Activated naive CD4-positive, alpha-beta T cell treated with anti-CD3 and anti-CD28 coated beads for 36 hours (primary cell): ENCODE data around the gene SPX. TPM values are rescaled to one million over a fixed set of nuclear protein-coding genes. Genes with fewer than 3 reads are reported as not detected.

Source experiments
- CTCF ChIA-PET: fragments of 350-600 bp; sonication (Branson Sonifier 250); formaldehyde crosslinking; loops from one replicate; lab custom pipeline; 2021; ENCODE audit warnings: antibody characterized with exemption; lab: Charles Lee
- DNase-seq: peaks from one replicate; pipeline ENCODE4 v3.0.0-alpha.2; 2020
- H3K27ac Mint-ChIP-seq: one replicate; pipeline ENCODE4 v1.8.0; 2021; ENCODE audit warnings: mild to moderate bottlenecking, mixed read lengths
- H3K27me3 Mint-ChIP-seq: one replicate; pipeline ENCODE4 v1.8.0; 2021; ENCODE audit warnings: low read depth, mixed read lengths
- H3K36me3 Mint-ChIP-seq: one replicate; pipeline ENCODE4 v1.8.0; 2021; ENCODE audit warnings: low read depth, mixed read lengths
- H3K4me1 Mint-ChIP-seq: one replicate; pipeline ENCODE4 v1.8.0; 2021; ENCODE audit warnings: low read depth, mixed read lengths
- H3K4me3 Mint-ChIP-seq: one replicate; pipeline ENCODE4 v1.8.0; 2021; ENCODE audit warnings: mild to moderate bottlenecking, moderate library complexity, mixed read lengths
- H3K9me3 Mint-ChIP-seq: one replicate; pipeline ENCODE4 v1.8.0; 2021; ENCODE audit warnings: mixed read lengths
- intact Hi-C: fragments of 100-400 bp; cut with micrococcal nuclease; formaldehyde crosslinking; loops from one replicate; pipeline ENCODE4 v1.15.1; 2023
- total RNA-seq, 2 experiments: library from RNA; stranded (reverse); gene quantifications; one replicate each; pipeline ENCODE4 v1.2.3, GENCODE V29; 2021

SPX gene
- total RNA-seq, 2 experiments from 2014 or later = 0.50 to 0.57 TPM

DNA sequence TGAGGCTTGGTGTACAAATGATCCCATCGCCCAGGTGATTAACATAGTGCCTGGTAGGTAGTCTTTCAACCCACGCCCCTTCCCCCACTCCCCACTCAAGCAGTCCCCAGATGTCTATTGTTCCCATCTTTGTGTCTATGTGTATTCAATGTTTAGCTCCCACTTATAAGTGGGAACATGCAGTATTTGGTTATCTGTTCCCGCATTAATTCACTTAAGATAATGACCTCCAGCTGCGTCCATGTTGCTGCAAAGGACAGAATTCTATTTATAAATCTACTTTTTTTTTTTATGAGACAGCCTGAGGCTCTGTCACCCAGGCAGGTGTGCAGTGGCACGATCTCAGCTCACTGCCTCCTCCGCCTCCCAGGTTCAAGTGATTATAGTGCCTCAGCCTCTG, 15.7 kb downstream of the SPX start:
- Mint-ChIP-seq H3K4me1 (peaks cover 12% of the 10 kb centered on the region), H3K27me3 (no peaks in the 10 kb centered on the region), H3K36me3 (no peaks in the 10 kb centered on the region), H3K4me3 (no peak overlapping the region), H3K9me3 (no peaks in the 10 kb centered on the region), H3K27ac (no peak overlapping the region)
- DNase-seq = no peak
- CTCF ChIA-PET = no interaction called here
- intact Hi-C loops = loop anchor here (2.0 kb wide), 1 partner anchor 19 kb away; no protein-coding TSS in a partner anchor

DNA sequence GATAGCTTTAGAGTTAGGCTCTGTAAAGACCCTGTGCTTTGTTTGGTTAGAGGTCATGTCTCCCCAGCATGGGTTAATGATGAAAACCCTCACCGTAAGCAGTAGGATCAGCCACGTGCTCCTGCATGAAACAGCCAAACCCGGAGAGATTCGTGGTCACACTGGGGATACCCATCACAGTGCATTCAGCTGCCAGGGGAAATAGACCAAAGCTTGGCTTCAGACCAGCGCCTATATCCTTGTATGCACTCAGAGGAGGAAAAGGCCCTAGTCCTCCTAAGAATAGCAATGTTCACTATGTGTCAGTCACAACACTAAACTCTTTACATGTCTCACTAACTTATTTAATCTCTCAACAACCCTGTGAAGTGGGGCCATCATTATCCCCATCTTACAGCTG, 16.3 kb downstream of the SPX start:
- DNase-seq = peak; percentile 23
- no peaks in the 10 kb centered on the region for H3K9me3 Mint-ChIP-seq
- H3K27ac Mint-ChIP-seq = no peak overlapping the region
- no peaks in the 10 kb centered on the region for H3K27me3 Mint-ChIP-seq
- peaks cover 14% of the 10 kb centered on the region for H3K4me1 Mint-ChIP-seq
- intact Hi-C loops = no loop called here
- CTCF ChIA-PET = interaction anchor here (0.6 to 0.7 kb wide), 2 partner anchors 155 to 601 kb away, joined by 3 read pairs; no protein-coding TSS in a partner anchor
- H3K36me3 Mint-ChIP-seq = no peaks in the 10 kb centered on the region
- H3K4me3 Mint-ChIP-seq = no peak overlapping the region

DNA sequence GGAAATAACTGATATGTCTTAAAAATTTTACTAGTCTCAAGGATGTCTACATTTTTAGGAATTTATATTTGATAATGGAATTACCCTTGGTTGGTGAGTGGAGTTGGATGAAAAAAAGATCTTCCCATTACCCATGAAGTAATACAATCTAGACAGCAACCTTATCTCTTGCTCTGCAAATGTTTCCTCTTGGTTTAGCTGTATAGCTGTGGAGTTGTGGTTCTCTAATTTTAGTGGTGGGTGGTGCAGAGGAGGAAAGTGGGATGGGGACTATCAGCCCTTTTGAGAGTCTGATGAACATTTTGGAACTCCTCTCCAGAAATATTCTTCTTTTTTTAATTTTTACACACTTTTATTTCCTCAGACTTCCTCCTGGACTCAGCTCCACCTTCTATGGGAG, 17.1 kb downstream of the SPX start:
- H3K4me3 Mint-ChIP-seq = no peak overlapping the region
- no peaks in the 10 kb centered on the region for H3K9me3 Mint-ChIP-seq
- no peaks in the 10 kb centered on the region for H3K36me3 Mint-ChIP-seq
- DNase-seq = no peak
- intact Hi-C loops = no loop called here
- H3K27me3 Mint-ChIP-seq = no peaks in the 10 kb centered on the region
- no peak overlapping the region for H3K27ac Mint-ChIP-seq
- CTCF ChIA-PET = no interaction called here
- peaks cover 17% of the 10 kb centered on the region for H3K4me1 Mint-ChIP-seq

DNA sequence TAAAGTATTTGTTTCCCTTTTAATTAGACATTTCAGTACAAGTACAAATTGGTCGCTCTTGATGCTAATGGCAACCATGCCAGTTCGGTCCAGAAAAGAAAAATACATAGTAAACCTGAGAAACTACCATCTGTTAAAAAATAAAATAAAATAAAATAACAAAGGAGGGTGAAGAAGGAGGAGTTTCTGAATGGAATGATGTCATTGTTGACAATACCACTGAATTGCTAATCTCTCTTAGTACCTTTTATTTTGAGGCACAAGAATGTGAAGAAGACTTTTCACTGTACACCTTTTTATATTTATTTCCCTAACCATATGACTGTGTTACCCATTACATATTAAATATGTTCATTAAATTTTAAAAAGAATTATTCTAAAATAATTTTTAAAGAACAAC, 19.5 kb downstream of the SPX start:
- Mint-ChIP-seq H3K27me3 (no peaks in the 10 kb centered on the region), H3K27ac (no peak overlapping the region), H3K4me3 (no peak overlapping the region), H3K36me3 (no peaks in the 10 kb centered on the region), H3K9me3 (no peaks in the 10 kb centered on the region), H3K4me1 (peaks cover 6% of the 10 kb centered on the region)
- no peak for DNase-seq
- CTCF ChIA-PET = no interaction called here
- intact Hi-C loops = no loop called here

DNA sequence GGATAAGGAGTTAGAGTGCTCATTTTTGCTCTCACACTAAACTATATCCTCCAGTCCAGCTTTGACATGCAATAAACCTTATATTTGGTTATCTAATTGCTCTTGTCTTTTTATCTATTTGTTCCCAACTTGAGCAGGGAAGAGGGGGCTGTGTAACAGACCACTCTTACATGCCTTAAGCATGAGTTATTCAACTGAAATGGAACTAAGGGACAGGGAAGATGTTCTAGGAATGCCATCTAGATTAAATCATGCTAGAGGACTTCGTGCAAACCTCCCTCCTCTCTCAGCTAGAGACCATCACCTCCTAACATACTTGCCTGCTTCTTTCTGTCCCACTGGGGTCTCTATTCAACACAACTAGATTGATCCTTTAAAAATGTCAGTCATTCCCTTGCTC, 20.6 kb downstream of the SPX start:
- H3K27me3 Mint-ChIP-seq = no peaks in the 10 kb centered on the region
- H3K27ac Mint-ChIP-seq = no peak overlapping the region
- no peak for DNase-seq
- H3K4me1 Mint-ChIP-seq = peaks cover 5% of the 10 kb centered on the region
- no peaks in the 10 kb centered on the region for H3K36me3 Mint-ChIP-seq
- H3K4me3 Mint-ChIP-seq = no peak overlapping the region
- CTCF ChIA-PET = no interaction called here
- H3K9me3 Mint-ChIP-seq = no peaks in the 10 kb centered on the region
- intact Hi-C loops = no loop called here

DNA sequence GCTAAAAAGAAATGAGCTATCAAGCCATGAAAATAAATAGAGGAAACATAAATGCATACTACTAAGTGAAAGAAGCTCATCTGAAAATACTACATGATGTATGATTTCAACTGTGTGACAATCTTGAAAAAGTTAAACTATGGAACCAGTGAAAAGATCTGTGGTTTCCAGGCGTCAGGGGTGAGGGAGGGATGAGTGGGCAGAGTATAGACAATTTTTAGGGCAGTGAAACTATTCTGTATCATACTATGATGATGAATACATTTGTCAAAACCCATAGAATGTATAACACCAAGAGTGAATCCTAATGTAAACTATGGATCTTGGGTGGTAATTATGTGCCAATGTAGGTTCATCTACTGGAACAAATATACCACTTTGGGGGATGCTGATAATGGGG, 21.3 kb downstream of the SPX start:
- Mint-ChIP-seq H3K9me3 (no peaks in the 10 kb centered on the region), H3K27ac (no peak overlapping the region), H3K4me1 (peaks cover 5% of the 10 kb centered on the region), H3K36me3 (no peaks in the 10 kb centered on the region), H3K27me3 (no peaks in the 10 kb centered on the region), H3K4me3 (no peak overlapping the region)
- CTCF ChIA-PET = no interaction called here
- intact Hi-C loops = no loop called here
- DNase-seq = no peak

DNA sequence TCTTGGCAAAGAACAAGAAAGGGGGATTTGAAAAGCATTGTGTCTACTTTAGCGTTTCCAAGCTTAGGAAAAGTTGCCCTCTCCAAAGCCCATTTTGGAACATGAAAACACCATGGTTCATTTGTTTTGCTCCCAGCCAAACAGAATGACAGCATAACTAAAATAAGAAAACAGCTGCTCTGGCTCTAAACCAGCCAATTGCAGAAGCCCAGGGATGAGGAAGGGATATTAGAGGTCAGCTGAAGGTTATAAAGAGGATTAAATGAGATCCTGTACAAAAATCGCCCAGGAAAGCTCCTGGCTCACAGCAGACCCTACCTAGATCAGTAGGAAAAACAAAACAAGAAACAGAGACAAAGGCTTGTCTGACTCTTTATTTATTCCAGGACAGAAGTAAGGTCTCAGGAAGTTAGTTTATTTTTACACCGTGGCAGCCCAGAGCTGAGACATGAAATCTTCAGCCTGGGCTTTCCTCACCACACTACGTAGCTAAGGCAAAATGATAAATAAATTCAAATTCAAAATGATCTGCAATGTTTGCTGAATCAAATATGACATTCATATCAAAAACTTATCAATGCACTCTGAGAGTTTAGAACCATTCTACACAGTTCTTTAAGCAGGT, 25.9 kb downstream of the SPX start:
- Mint-ChIP-seq H3K27ac (no peak overlapping the region), H3K4me3 (no peak overlapping the region), H3K36me3 (no peaks in the 10 kb centered on the region), H3K4me1 (peaks cover 5% of the 10 kb centered on the region), H3K27me3 (no peaks in the 10 kb centered on the region), H3K9me3 (no peaks in the 10 kb centered on the region)
- DNase-seq = no peak
- intact Hi-C loops = no loop called here
- CTCF ChIA-PET = no interaction called here

DNA sequence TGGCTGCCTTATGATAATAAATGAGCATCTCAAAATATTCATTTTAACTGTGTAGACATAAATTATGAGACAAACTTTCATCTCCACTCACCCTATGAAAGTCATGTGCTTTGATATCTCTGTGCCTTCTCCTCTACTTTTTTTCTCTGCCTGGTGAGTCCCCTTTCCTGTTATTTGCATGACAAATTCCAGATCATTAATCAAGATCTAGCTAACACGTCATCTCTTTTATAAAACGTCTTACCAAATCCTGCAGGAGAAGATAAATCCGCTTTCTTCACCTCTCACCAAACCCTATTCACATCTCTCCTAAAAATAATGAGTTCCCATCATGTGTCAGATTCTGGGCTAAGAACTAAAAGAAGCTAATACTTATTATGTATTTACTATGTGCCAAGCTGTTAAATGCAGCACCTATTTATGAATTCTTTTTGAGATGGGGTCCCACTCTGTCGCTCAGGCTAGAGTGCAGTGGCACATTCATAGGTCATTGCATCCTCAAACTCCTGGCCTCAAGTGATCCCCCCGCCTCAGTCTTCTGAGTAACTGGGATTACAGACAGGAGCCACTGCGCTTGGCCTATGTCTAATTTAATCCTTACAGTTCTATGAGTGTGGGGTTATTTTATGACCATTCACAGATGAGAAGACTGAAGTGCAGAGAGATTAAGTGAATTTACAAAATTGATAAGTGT, 26.7 kb downstream of the SPX start:
- DNase-seq = no peak
- no peaks in the 10 kb centered on the region for H3K9me3 Mint-ChIP-seq
- H3K36me3 Mint-ChIP-seq = no peaks in the 10 kb centered on the region
- intact Hi-C loops = no loop called here
- CTCF ChIA-PET = no interaction called here
- H3K27me3 Mint-ChIP-seq = no peaks in the 10 kb centered on the region
- H3K27ac Mint-ChIP-seq = no peak overlapping the region
- H3K4me1 Mint-ChIP-seq = no peaks in the 10 kb centered on the region
- H3K4me3 Mint-ChIP-seq = no peak overlapping the region

DNA sequence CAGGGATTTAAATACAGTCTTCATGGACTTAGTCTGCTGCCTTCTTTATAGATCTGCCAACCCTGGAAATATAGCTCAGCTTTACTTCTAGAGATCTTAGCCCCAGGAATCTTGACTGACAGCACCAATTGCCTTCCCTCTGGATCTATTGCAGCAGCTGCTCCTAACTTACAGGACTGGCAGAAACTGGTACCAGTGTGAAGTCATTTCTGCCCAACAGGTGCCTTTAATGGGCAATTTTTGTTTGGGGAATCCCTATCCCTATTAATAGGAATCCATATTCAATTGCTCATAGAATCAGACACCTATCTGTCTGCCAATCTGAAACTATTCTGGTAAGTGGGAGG, 27.2 kb downstream of the SPX start:
- Mint-ChIP-seq H3K36me3 (no peaks in the 10 kb centered on the region), H3K9me3 (no peaks in the 10 kb centered on the region), H3K4me3 (no peak overlapping the region), H3K27me3 (no peaks in the 10 kb centered on the region), H3K27ac (no peak overlapping the region), H3K4me1 (no peaks in the 10 kb centered on the region)
- CTCF ChIA-PET = no interaction called here
- no peak for DNase-seq
- intact Hi-C loops = no loop called here

DNA sequence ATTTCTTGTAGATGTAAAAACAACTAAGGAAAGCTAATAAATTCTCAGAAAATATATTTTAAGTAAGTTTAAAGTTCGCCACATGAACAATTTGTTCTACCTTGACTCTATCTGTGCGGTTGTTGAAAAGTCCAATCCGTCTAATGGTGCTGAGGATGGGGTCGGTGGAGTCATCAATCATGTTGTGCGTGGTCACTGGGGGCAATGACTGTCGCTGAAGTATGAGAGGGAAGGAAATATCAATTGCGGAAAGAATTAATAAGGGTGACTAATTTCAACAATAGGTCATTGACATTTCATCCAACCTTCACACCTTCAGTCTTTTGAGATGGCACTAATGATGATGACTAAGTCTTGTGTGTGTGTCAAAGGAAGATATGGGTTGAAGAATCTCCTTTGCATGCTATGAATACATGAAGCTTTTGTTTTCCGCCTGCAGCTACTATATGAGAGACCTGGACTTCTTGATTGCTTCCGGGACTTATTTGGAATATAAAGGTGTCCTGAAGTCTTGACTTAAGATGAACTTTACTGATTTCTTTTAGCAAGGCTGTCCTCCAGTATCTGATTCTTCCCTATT, 32.1 kb downstream of the SPX start:
- Mint-ChIP-seq H3K27me3 (no peaks in the 10 kb centered on the region), H3K9me3 (no peaks in the 10 kb centered on the region), H3K36me3 (no peaks in the 10 kb centered on the region), H3K27ac (no peak overlapping the region), H3K4me1 (peaks cover 7% of the 10 kb centered on the region), H3K4me3 (no peak overlapping the region)
- intact Hi-C loops = no loop called here
- no peak for DNase-seq
- CTCF ChIA-PET = interaction anchor here (0.5 to 2.0 kb wide), 2 partner anchors 10 to 564 kb away, joined by 3 to 5 read pairs; no protein-coding TSS in a partner anchor

DNA sequence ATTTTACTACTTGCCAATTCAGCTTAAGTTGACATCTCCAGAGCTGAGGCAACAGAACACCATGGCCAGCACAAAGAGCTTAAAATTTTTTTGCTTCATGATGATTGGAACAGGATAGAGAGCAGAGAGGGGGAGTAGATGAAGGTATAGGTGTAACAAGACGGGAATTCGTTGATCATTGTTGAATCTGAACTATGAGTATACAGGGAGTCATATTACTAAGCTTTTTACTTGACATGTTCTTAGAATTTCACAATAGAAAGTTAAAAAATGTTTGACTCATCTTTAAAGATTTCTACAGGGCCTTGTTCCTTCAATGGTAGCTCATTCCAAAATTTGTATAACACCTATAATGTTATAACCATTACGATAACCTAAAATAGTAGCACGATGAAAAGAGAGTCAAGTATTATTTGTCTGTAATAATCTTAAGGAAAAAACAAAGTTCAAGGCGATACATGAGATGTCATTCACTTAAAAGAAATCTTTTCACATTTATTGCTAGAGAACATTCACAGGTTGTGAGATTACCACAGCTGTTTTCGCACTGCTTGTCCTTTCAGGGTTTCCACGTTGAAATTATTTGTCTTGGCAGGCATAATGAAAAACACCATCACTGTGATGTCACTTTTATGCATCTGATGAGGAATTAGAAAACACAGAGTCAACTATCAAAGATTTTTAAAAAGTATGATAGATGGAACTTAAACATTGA, 33.9 kb downstream of the SPX start:
- CTCF ChIA-PET = interaction anchor here (0.6 kb wide), 1 partner anchor 887 kb away, joined by 3 read pairs; no protein-coding TSS in a partner anchor
- peak overlapping the region; percentile 32 for H3K27ac Mint-ChIP-seq
- no peaks in the 10 kb centered on the region for H3K9me3 Mint-ChIP-seq
- no peak for DNase-seq
- H3K4me3 Mint-ChIP-seq = no peak overlapping the region
- no peaks in the 10 kb centered on the region for H3K27me3 Mint-ChIP-seq
- peaks cover 7% of the 10 kb centered on the region for H3K4me1 Mint-ChIP-seq
- no peaks in the 10 kb centered on the region for H3K36me3 Mint-ChIP-seq
- intact Hi-C loops = loop anchor here (2.0 kb wide), 1 partner anchor 19 kb away; no protein-coding TSS in a partner anchor

DNA sequence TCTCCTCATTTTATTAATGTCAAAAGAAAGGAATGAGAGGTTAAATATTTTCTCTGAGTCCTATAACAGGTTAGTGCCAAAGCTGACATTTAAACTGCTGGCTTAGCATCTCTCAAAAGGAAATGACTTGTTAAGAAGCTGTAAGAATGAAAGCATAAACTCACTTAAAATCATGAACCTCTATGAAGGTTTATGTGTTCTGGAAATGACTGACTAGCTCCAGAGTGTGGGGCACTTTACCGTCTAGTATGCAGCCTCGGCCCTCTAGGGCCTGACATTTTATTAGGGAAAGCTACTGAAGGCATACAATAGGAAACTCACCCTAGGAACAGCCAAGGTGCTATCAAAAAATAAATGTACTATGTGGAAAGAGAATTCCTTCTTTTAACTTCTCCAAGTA, 35.1 kb downstream of the SPX start:
- no peaks in the 10 kb centered on the region for H3K27me3 Mint-ChIP-seq
- no peak overlapping the region for H3K27ac Mint-ChIP-seq
- no peaks in the 10 kb centered on the region for H3K36me3 Mint-ChIP-seq
- CTCF ChIA-PET = no interaction called here
- intact Hi-C loops = loop anchor here (2.0 kb wide), 1 partner anchor 20 kb away; no protein-coding TSS in a partner anchor
- no peak overlapping the region for H3K4me3 Mint-ChIP-seq
- DNase-seq = no peak
- peaks cover 7% of the 10 kb centered on the region for H3K4me1 Mint-ChIP-seq
- no peaks in the 10 kb centered on the region for H3K9me3 Mint-ChIP-seq
